ENCODE results near the gene PIKFYVE. TPM values are rescaled to one million over a fixed set of nuclear protein-coding genes. Genes with fewer than 3 reads are reported as not detected.

Gene PIKFYVE
- total and polyA plus RNA-seq, 2 of the 8 experiments (the other 6 are each of a cell fraction or from before 2014, with no cell fraction given), result 8.8 to 33.5 TPM

DNA sequence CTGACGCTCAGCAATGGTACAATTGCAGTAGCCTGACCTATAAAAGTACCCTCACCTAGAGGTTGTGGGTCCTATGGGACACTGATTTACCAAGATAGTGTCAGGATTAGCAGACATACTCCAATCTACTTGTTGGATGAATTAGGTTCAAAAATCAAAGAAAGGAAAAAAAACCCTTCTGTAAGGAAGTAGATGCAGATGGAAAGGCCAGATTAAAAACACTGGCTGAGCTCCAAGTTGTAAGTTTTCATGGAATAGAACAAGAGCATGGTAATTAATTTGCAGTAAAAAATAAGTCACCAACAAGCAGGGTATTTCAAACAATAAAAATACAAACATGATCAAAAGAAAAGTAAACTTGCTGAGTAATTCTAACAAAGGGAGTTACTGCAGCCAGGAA lies 37.6 kb upstream of the PIKFYVE start:
- Histone ChIP-seq H3K27ac (ENCODE audit: low read depth, low read length) (no peak overlapping the region), H4K91ac (replicated peaks; ENCODE audit: insufficient read length, low read length) (no peak overlapping the region), H2BK15ac (ENCODE audit: low read length) (no peak overlapping the region), H3K9ac (replicated peaks in 1 of 4; ENCODE audit: extremely low read depth in 1 of 4, low read depth in 3 of 4, low read length in 3 of 4) (no peak overlapping the region), H2BK12ac (ENCODE audit: low read depth, low read length) (no peak overlapping the region), H2AFZ (ENCODE audit: low read length) (no peak overlapping the region), H3K4me1 (replicated peaks in 1 of 4; ENCODE audit: control insufficient read depth in 3 of 4, insufficient read depth in 4 of 4, low read length in 3 of 4) (no peaks in the 10 kb centered on the region), H4K20me1 (replicated peaks in 1 of 2; ENCODE audit: control insufficient read depth in 1 of 2, insufficient read depth in 2 of 2, low read length in 2 of 2) (no peaks in the 10 kb centered on the region), H3K9me3 (ENCODE audit: insufficient read depth in 2 of 2, low read depth in 1 of 2, low read length in 1 of 2) (peaks cover 0 to 8% of the 10 kb centered on the region in 2 experiments; a peak in 1 of 4 replicates), H4K5ac (ENCODE audit: insufficient read length, low read depth, low read length) (no peak overlapping the region), H3K27me3 (replicated peaks in 1 of 4; ENCODE audit: control insufficient read depth in 3 of 4, extremely low read depth in 1 of 4, insufficient read depth in 3 of 4, low read length in 3 of 4) (no peaks in the 10 kb centered on the region), H3K79me2 (ENCODE audit: control insufficient read depth in 1 of 2, insufficient read depth in 2 of 2, low read length in 2 of 2) (no peaks in the 10 kb centered on the region), H2BK120ac (replicated peaks; ENCODE audit: low read depth, low read length) (no peak overlapping the region), H3K18ac (ENCODE audit: extremely low read depth, low read length) (no peak overlapping the region), H4K8ac (ENCODE audit: extremely low read depth, insufficient read depth, low read length) (no peak overlapping the region), H3K4me2 (ENCODE audit: insufficient read depth in 1 of 2, low read depth in 2 of 2, low read length in 2 of 2) (no peak overlapping the region), H3K36me3 (ENCODE audit: control insufficient read depth in 2 of 4, insufficient read depth in 4 of 4, low read length in 3 of 4) (no peaks in the 10 kb centered on the region), H3K4me3 (ENCODE audit: extremely low read depth in 1 of 4, insufficient read depth in 2 of 4, low read depth in 3 of 4, low read length in 4 of 4) (no peak overlapping the region), H3K4ac (replicated peaks; ENCODE audit: insufficient read length, low read depth, low read length) (no peak overlapping the region), H3K56ac (replicated peaks; ENCODE audit: insufficient read length, low read depth, low read length) (no peak overlapping the region), H2BK5ac (ENCODE audit: low read depth, low read length) (no peak overlapping the region), H3K79me1 (ENCODE audit: low read depth, low read length) (no peaks in the 10 kb centered on the region), H2AK5ac (ENCODE audit: low read depth, low read length) (no peak overlapping the region), H2BK20ac (ENCODE audit: low read length) (no peak overlapping the region), H3K23ac (ENCODE audit: insufficient read length) (no peak overlapping the region), H3K23me2 (ENCODE audit: low read depth, low read length) (no peaks in the 10 kb centered on the region), H3K14ac (ENCODE audit: insufficient read length) (no peak overlapping the region)
- DNase-seq (ENCODE audit: low read depth in 1 of 2, low spot score in 2 of 2) (no peak), FAIRE-seq (no peak)
- WGBS, 2 experiments (ENCODE audit: extremely low coverage in 1 of 2, insufficient coverage in 1 of 2, insufficient read length in 1 of 2, insufficient replicate concordance in 2 of 2, low coverage in 1 of 2, low lambda C conversion rate in 2 of 2, missing lambda C conversion rate in 1 of 2), result 81% methylated on average over 1 of the region's 1 CpG; no CpG with 5 or more reads in 1 of the 2 experiments
- ChIA-PET CTCF (ENCODE audit: partially characterized antibody) (interaction anchor here (1.8 to 2.6 kb wide), 2 partner anchors 53 to 127 kb away, joined by 4 to 8 read pairs; no protein-coding TSS in a partner anchor), POLR2A (ENCODE audit: partially characterized antibody) (interaction anchor here (1.2 kb wide), 1 partner anchor 19 kb away, joined by 3 read pairs; no protein-coding TSS in a partner anchor)
- TF ChIP-seq, protein P1, sequence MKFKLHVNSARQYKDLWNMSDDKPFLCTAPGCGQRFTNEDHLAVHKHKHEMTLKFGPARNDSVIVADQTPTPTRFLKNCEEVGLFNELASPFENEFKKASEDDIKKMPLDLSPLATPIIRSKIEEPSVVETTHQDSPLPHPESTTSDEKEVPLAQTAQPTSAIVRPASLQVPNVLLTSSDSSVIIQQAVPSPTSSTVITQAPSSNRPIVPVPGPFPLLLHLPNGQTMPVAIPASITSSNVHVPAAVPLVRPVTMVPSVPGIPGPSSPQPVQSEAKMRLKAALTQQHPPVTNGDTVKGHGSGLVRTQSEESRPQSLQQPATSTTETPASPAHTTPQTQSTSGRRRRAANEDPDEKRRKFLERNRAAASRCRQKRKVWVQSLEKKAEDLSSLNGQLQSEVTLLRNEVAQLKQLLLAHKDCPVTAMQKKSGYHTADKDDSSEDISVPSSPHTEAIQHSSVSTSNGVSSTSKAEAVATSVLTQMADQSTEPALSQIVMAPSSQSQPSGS (IDR thresholded peaks at IDR 0.05; ENCODE audit: low read length), result no peak
- TF ChIP-seq POLR2AphosphoS5 (IDR thresholded peaks at IDR 0.05; ENCODE audit: low read depth, low read length) (no peak), CTBP2 (IDR thresholded peaks at IDR 0.05; ENCODE audit: borderline replicate concordance, insufficient read depth, insufficient read length, low read length) (no peak), BRCA1 (IDR thresholded peaks at IDR 0.05; ENCODE audit: low read depth, low read length) (no peak), SIX5 (IDR thresholded peaks at IDR 0.05; ENCODE audit: low read depth, low read length) (no peak), NRF1 (IDR thresholded peaks at IDR 0.05; ENCODE audit: low read depth, low read length) (no peak), ASH2L (IDR thresholded peaks at IDR 0.05; ENCODE audit: low read length) (no peak), RAD21 (IDR thresholded peaks at IDR 0.05 in 1 of 2, conservative IDR thresholded peaks at IDR 0.05 in 1 of 2; ENCODE audit: low read depth in 2 of 2, low read length in 2 of 2) (no peak), JUND (IDR thresholded peaks at IDR 0.05; ENCODE audit: low read length) (no peak)
- TF ChIP-seq, protein P2, sequence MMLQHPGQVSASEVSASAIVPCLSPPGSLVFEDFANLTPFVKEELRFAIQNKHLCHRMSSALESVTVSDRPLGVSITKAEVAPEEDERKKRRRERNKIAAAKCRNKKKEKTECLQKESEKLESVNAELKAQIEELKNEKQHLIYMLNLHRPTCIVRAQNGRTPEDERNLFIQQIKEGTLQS (IDR thresholded peaks at IDR 0.05; ENCODE audit: insufficient read depth, low read depth, low read length), result no peak
- TF ChIP-seq, protein P3, sequence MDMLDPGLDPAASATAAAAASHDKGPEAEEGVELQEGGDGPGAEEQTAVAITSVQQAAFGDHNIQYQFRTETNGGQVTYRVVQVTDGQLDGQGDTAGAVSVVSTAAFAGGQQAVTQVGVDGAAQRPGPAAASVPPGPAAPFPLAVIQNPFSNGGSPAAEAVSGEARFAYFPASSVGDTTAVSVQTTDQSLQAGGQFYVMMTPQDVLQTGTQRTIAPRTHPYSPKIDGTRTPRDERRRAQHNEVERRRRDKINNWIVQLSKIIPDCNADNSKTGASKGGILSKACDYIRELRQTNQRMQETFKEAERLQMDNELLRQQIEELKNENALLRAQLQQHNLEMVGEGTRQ (IDR thresholded peaks at IDR 0.05; ENCODE audit: low read length), result no peak
